IMR-90 (cell line): ENCODE data around the gene COPS4. TPM values are rescaled to one million over a fixed set of nuclear protein-coding genes. Genes with fewer than 3 reads are reported as not detected.
A peak's percentile ranks its signal among the peaks of the same experiment; 100 is the strongest.

Experiments
- ATAC-seq: fragments of 200-7000 bp; cut with Tn5 transposase; 2 replicates; pipeline ENCODE4 v1.9.1; 2020; ENCODE audit warnings: low read depth, mild to moderate bottlenecking, moderate library complexity
- BruUV-seq: library from RNA; stranded (reverse); fragments of 400-500 nt; replicated peaks from 2 replicates; lab custom pipeline; 2021; lab: Mats Ljungman, UMichigan
- CTCF ChIA-PET: fragments of 300-600 bp; formaldehyde crosslinking; extraction: SDS; loops from one replicate; lab custom pipeline; 2021; ENCODE audit warnings: antibody characterized with exemption; lab: Yijun Ruan, JAX
- POLR2A ChIA-PET: fragments of 300-600 bp; sonication (Branson Sonifier 250); formaldehyde crosslinking; loops from one replicate; lab custom pipeline; 2022; ENCODE audit warnings: antibody characterized with exemption; ENCODE audit not compliant: unreplicated experiment; lab: Charles Lee
- DNase-seq: peaks from one replicate; pipeline ENCODE4 v3.0.0; 2013
- H2AFZ ChIP-seq: replicated peaks from 2 replicates; pipeline ENCODE3; 2013; ENCODE audit warnings: low read length, mild to moderate bottlenecking; ENCODE audit not compliant: poor library complexity
- H2AK5ac ChIP-seq: 2 replicates; pipeline ENCODE4 v1.6.1; 2013; ENCODE audit warnings: low read depth, low read length, inconsistent platforms
- H2AK9ac ChIP-seq: replicated peaks from 2 replicates; pipeline ENCODE3; 2013; ENCODE audit warnings: mild to moderate bottlenecking, low read depth, low read length, moderate library complexity; ENCODE audit not compliant: poor library complexity
- H2BK120ac ChIP-seq: 2 replicates; pipeline ENCODE4 v1.6.1; 2013; ENCODE audit warnings: low read depth, low read length, inconsistent platforms
- H2BK15ac ChIP-seq: 3 replicates; pipeline ENCODE4 v1.6.1; 2013; ENCODE audit warnings: low read depth, low read length, inconsistent platforms
- H2BK20ac ChIP-seq: 2 replicates; pipeline ENCODE4 v1.6.1; 2013; ENCODE audit warnings: low read depth, mild to moderate bottlenecking, inconsistent platforms, low read length, moderate library complexity
- H2BK5ac ChIP-seq: 2 replicates; pipeline ENCODE4 v1.6.1; 2013; ENCODE audit warnings: mild to moderate bottlenecking, low read depth, low read length, inconsistent platforms; ENCODE audit not compliant: poor library complexity, severe bottlenecking
- H3K14ac ChIP-seq: replicated peaks from 2 replicates; pipeline ENCODE4 v1.6.1; 2013; ENCODE audit warnings: low read depth, low read length, inconsistent platforms
- H3K18ac ChIP-seq: 2 replicates; pipeline ENCODE4 v1.6.1; 2013; ENCODE audit warnings: low read depth, low read length, control low read depth
- H3K23ac ChIP-seq: 2 replicates; pipeline ENCODE4 v1.6.1; 2013; ENCODE audit warnings: low read depth, low read length, inconsistent platforms
- H3K27ac ChIP-seq: 2 replicates; pipeline ENCODE4 v1.5.1; 2013; ENCODE audit warnings: mild to moderate bottlenecking, control low read depth, low read length; ENCODE audit not compliant: insufficient read depth
- H3K27me3 ChIP-seq: 2 replicates; pipeline ENCODE4 v1.6.1; 2013; ENCODE audit warnings: low read length; ENCODE audit not compliant: control insufficient read depth, insufficient read depth
- H3K36me3 ChIP-seq: 2 replicates; pipeline ENCODE4 v1.6.1; 2013; ENCODE audit warnings: low read length, mixed read lengths; ENCODE audit not compliant: control insufficient read depth, insufficient read depth
- H3K4ac ChIP-seq: 2 replicates; pipeline ENCODE4 v1.6.1; 2013; ENCODE audit warnings: low read depth, low read length, inconsistent platforms
- H3K4me1 ChIP-seq: 2 replicates; pipeline ENCODE4 v1.6.1; 2013; ENCODE audit warnings: low read length, mixed read lengths; ENCODE audit not compliant: control insufficient read depth, insufficient read depth
- H3K4me2 ChIP-seq: 2 replicates; pipeline ENCODE4 v1.6.1; 2013; ENCODE audit warnings: low read depth, mild to moderate bottlenecking, control low read depth, low read length, moderate library complexity
- H3K4me3 ChIP-seq: 2 replicates; pipeline ENCODE4 v1.5.1; 2013; ENCODE audit warnings: low read depth, mild to moderate bottlenecking, control low read depth, low read length, moderate library complexity; ENCODE audit not compliant: insufficient read depth
- H3K56ac ChIP-seq: 2 replicates; pipeline ENCODE4 v1.6.1; 2013; ENCODE audit warnings: low read length, inconsistent platforms; ENCODE audit not compliant: insufficient read depth; ENCODE audit errors: extremely low read depth
- H3K79me1 ChIP-seq, 2 experiments: 2 replicates each; pipeline ENCODE4 v1.6.1; 2013; ENCODE audit warnings: low read length in 2 of 2, inconsistent platforms in 1 of 2, low read depth in 1 of 2
- H3K9ac ChIP-seq: 2 replicates; pipeline ENCODE4 v1.6.1; 2013; ENCODE audit warnings: low read depth, low read length, control low read depth
- H3K9me1 ChIP-seq: 2 replicates; pipeline ENCODE4 v1.6.1; 2013; ENCODE audit warnings: low read length, inconsistent platforms; ENCODE audit not compliant: insufficient read depth
- H3K9me3 ChIP-seq: 2 replicates; pipeline ENCODE4 v1.6.1; 2013; ENCODE audit warnings: low read length; ENCODE audit not compliant: control insufficient read depth, insufficient read depth
- H4K20me1 ChIP-seq: 2 replicates; pipeline ENCODE4 v1.6.1; 2013; ENCODE audit warnings: low read length, inconsistent platforms; ENCODE audit not compliant: insufficient read depth
- H4K5ac ChIP-seq: 2 replicates; pipeline ENCODE4 v1.6.1; 2013; ENCODE audit warnings: mild to moderate bottlenecking, low read depth, low read length, control low read depth
- H4K8ac ChIP-seq, 2 experiments: 2 replicates each; pipeline ENCODE4 v1.6.1; 2013; ENCODE audit warnings: low read depth in 2 of 2, low read length in 2 of 2, control low read depth in 1 of 2, inconsistent platforms in 1 of 2
- H4K91ac ChIP-seq: 2 replicates; pipeline ENCODE4 v1.6.1; 2013; ENCODE audit warnings: low read depth, low read length, inconsistent platforms; ENCODE audit not compliant: insufficient read depth
- CEBPB ChIP-seq: IDR thresholded peaks from 2 replicates; pipeline ENCODE4 v1.6.1; 2012; ENCODE audit warnings: low read depth, low read length, improper control_type of control experiment
- CHD1 ChIP-seq: IDR thresholded peaks from 2 replicates; pipeline ENCODE4 v1.6.1; 2012; ENCODE audit warnings: low read depth, low read length, improper control_type of control experiment
- CTCF ChIP-seq: conservative IDR thresholded peaks from 2 replicates; pipeline ENCODE4 v1.5.1; 2012; ENCODE audit warnings: mild to moderate bottlenecking, low read depth, low read length, improper control_type of control experiment
- ELK1 ChIP-seq: fragments of 150-350 bp; IDR thresholded peaks from 2 replicates; pipeline ENCODE4 v1.6.1; 2016; ENCODE audit warnings: low read depth, mild to moderate bottlenecking, low read length, moderate library complexity, borderline replicate concordance
- FOS ChIP-seq: fragments of 150-350 bp; IDR thresholded peaks from 2 replicates; pipeline ENCODE4 v1.6.1; 2016; ENCODE audit warnings: low read depth, low read length
- MAZ ChIP-seq: IDR thresholded peaks from 2 replicates; pipeline ENCODE4 v1.6.1; 2012; ENCODE audit warnings: low read depth, mild to moderate bottlenecking, low read length, improper control_type of control experiment, moderate library complexity, borderline replicate concordance
- MXI1 ChIP-seq: IDR thresholded peaks from 2 replicates; pipeline ENCODE4 v1.6.1; 2012; ENCODE audit warnings: low read depth, mild to moderate bottlenecking, low read length, moderate library complexity, borderline replicate concordance
- POLR2A ChIP-seq: IDR thresholded peaks from 2 replicates; pipeline ENCODE4 v1.6.1; 2012; ENCODE audit warnings: mild to moderate bottlenecking, low read depth, low read length
- RAD21 ChIP-seq: IDR thresholded peaks from 2 replicates; pipeline ENCODE4 v1.6.1; 2012; ENCODE audit warnings: low read length, improper control_type of control experiment
- RCOR1 ChIP-seq: IDR thresholded peaks from 2 replicates; pipeline ENCODE4 v1.6.1; 2012; ENCODE audit warnings: mild to moderate bottlenecking, low read length, improper control_type of control experiment; ENCODE audit not compliant: insufficient replicate concordance
- RFX5 ChIP-seq: IDR thresholded peaks from 2 replicates; pipeline ENCODE4 v1.8.0; 2012; ENCODE audit warnings: low read depth, mild to moderate bottlenecking, low read length, moderate library complexity
- SMC3 ChIP-seq: fragments of 150-350 bp; IDR thresholded peaks from 2 replicates; pipeline ENCODE4 v1.6.1; 2016; ENCODE audit warnings: low read depth, mild to moderate bottlenecking, antibody characterized with exemption, low read length, moderate library complexity
- USF2 ChIP-seq: fragments of 150-350 bp; IDR thresholded peaks from 2 replicates; pipeline ENCODE4 v1.6.1; 2017; ENCODE audit warnings: mild to moderate bottlenecking, antibody characterized with exemption, low read length, low read depth
- WGBS, 2 experiments: methylation state at CpG; one replicate each; pipeline versions ENCODE4 v1.1.5 to v1.1.7; 2013; ENCODE audit warnings: missing lambda C conversion rate in 2 of 2; ENCODE audit not compliant: insufficient read length in 1 of 2; ENCODE audit errors: extremely low coverage in 2 of 2; 5-methylcytosine and 5-hydroxymethylcytosine counted together
- dilution Hi-C: fragments of 300-500 bp; cut with HindIII; formaldehyde crosslinking; loops from one replicate; pipeline ENCODE4 v1.14.3; 2018; ENCODE audit warnings: low sequenced_read_pairs; ENCODE audit not compliant: unreplicated experiment
- in situ Hi-C: fragments of 300-500 bp; cut with MboI; formaldehyde crosslinking; loops from 3 replicates; pipeline ENCODE4 v1.14.3; 2019; ENCODE audit warnings: low sequenced_read_pairs, inconsistent platforms, mixed read lengths
- intact Hi-C: fragments of 100-400 bp; cut with micrococcal nuclease; formaldehyde crosslinking; loops from 2 replicates; pipeline ENCODE4 v1.10.0; 2022
- polyA plus RNA-seq, 3 experiments: library from polyadenylated mRNA; depleted of rRNA; stranded (reverse); fragments of >200 nt; gene quantifications; 2 replicates each; pipeline ENCODE4 v1.2.3, GENCODE V29; 2012; ENCODE audit warnings: low replicate concordance in 1 of 3
- total RNA-seq: library from RNA; depleted of rRNA; stranded (reverse); fragments of >200 nt; gene quantifications from 2 replicates; pipeline ENCODE4 v1.2.3, GENCODE V29; 2012

Gene COPS4
- total and polyA plus RNA-seq, 2 of the 4 experiments (the other 2 are of a cell fraction), result 40.1 to 115 TPM

- ChIA-PET POLR2A (interaction anchor here (1.1 kb wide), 1 partner anchor 141 kb away, joined by 3 read pairs; no protein-coding TSS in a partner anchor), CTCF (interaction anchor here (0.5 to 1.6 kb wide), 8 partner anchors 10 to 142 kb away, joined by 3 to 6 read pairs (median 4); no protein-coding TSS in a partner anchor)
- H2BK20ac ChIP-seq, result peak overlapping the region; percentile 43; the same call in 1 of the 2 replicates
- peak overlapping the region; percentile 2 for H2AK9ac ChIP-seq
- ATAC-seq (peak; percentile 95), DNase-seq (peak; percentile 64)
- H3K27me3 ChIP-seq, result 0 out of 2 replicates have a peak, but pooled peaks cover 1% of the 10 kb centered on the region
- H3K4me2 ChIP-seq, result peak overlapping the region; percentile 96
- no peaks in the 10 kb centered on the region for H3K36me3 ChIP-seq
- peak overlapping the region; percentile 87 for H2BK120ac ChIP-seq
- 0% methylated on average over 10 of the region's 18 CpGs; no CpG with 5 or more reads in 1 of the 2 experiments for WGBS, 2 experiments
- dilution Hi-C loops, result no loop called here
- no peak overlapping the region for H2AK5ac ChIP-seq
- no peaks in the 10 kb centered on the region for H3K79me1 ChIP-seq
- in situ Hi-C loops, result no loop called here
- BruUV-seq, result no TSS peak
- H2BK5ac ChIP-seq, result no peak overlapping the region
- no peaks in the 10 kb centered on the region; the same call in 1 of the 2 replicates for H3K9me1 ChIP-seq
- H3K9ac ChIP-seq, result peak overlapping the region; percentile 26
- peak overlapping the region; percentile 57; the same call in 1 of the 2 replicates for H3K23ac ChIP-seq
- H2BK15ac ChIP-seq, result peak overlapping the region; percentile 33; the same call in 1 of the 3 replicates
- peak overlapping the region; percentile 59 for H3K4me3 ChIP-seq
- peak overlapping the region; percentile 16; the same call in 1 of the 2 replicates for H3K56ac ChIP-seq
- H4K8ac ChIP-seq, result peak overlapping the region; percentile 30 to 90
- H4K20me1 ChIP-seq, result no peaks in the 10 kb centered on the region
- TF ChIP-seq CHD1 (no peak), SMC3 (no peak), POLR2A (no peak), RAD21 (peak; percentile 35; the same call in 1 of the 2 replicates), USF2 (no peak), RCOR1 (peak; percentile 27), CTCF (peak; percentile 66), RFX5 (no peak), MAZ (peak; percentile 48; the same call in 1 of the 2 replicates), CEBPB (no peak), MXI1 (peak; percentile 71; the same call in 1 of the 2 replicates), FOS (no peak), ELK1 (no peak)
- intact Hi-C loops, result loop anchor here (2.0 kb wide), 2 partner anchors 36 to 146 kb away; no protein-coding TSS in a partner anchor
- peak overlapping the region; percentile 52; the same call in 1 of the 2 replicates for H4K91ac ChIP-seq
- H4K5ac ChIP-seq, result peak overlapping the region; percentile 61
- no peak overlapping the region for H3K27ac ChIP-seq
- H3K4ac ChIP-seq, result peak overlapping the region; percentile 73; the same call in 1 of the 2 replicates
- peak overlapping the region; percentile 35; the same call in 1 of the 2 replicates for H3K14ac ChIP-seq
- H3K18ac ChIP-seq, result peak overlapping the region; percentile 51; the same call in 1 of the 2 replicates
- H2AFZ ChIP-seq, result peak overlapping the region; percentile 94
- H3K4me1 ChIP-seq, result peaks cover 1% of the 10 kb centered on the region; the same call in 1 of the 2 replicates
- H3K9me3 ChIP-seq, result no peaks in the 10 kb centered on the region
Measured at GRCh38 chr4:83110223-83110945, 75.4 kb downstream of the COPS4 start.
